ENCODE data around the gene OAS2. TPM values are rescaled to one million over a fixed set of nuclear protein-coding genes. Genes with fewer than 3 reads are reported as not detected.
"Not testable (repeated sequence)": the region's sequence is repeated elsewhere in the genome, so short reads cannot be mapped to it uniquely, and the experiment has no call there.

OAS2 gene
- total RNA-seq, 1 experiment from 2014 or later: 0.25 TPM

DNA sequence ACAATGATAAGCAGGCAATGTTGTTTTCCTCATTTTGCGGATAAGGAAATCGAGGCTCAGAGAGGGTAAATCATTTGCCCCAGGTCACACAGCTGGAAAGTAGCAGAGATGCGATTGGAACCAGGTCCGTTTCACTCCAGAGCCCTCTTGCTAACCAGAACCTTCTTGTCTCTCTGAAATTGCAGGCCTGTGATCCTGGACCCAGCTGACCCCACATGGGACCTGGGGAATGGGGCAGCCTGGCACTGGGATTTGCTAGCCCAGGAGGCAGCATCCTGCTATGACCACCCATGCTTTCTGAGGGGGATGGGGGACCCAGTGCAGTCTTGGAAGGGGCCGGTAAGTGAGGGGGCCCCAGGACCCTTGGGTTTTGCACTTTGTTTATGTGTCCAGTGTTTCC, 30.6 kb upstream of the OAS2 start:
- BruUV-seq (replicated peaks): no TSS peak
- Histone ChIP-seq H3K4me3 (ENCODE audit: low read depth, low read length) (no peak overlapping the region), H3K4me1 (no peaks in the 10 kb centered on the region), H3K36me3 (ENCODE audit: control insufficient read depth, insufficient read depth, low read length) (no peaks in the 10 kb centered on the region), H3K27me3 (replicated peaks; ENCODE audit: control insufficient read depth, insufficient read depth, low read length) (no peaks in the 10 kb centered on the region), H3K9me3 (no peaks in the 10 kb centered on the region)
- no peak for DNase-seq
- Mint-ChIP-seq H3K4me3 (ENCODE audit: unreplicated experiment) (no peak overlapping the region), H3K36me3 (ENCODE audit: insufficient read depth, unreplicated experiment) (no peaks in the 10 kb centered on the region), H3K9me3 (ENCODE audit: unreplicated experiment) (no peaks in the 10 kb centered on the region), H3K27me3 (ENCODE audit: insufficient read depth, unreplicated experiment) (no peaks in the 10 kb centered on the region), H3K27ac (ENCODE audit: unreplicated experiment) (no peak overlapping the region), H3K4me1 (ENCODE audit: low read depth, unreplicated experiment) (no peaks in the 10 kb centered on the region)
- intact Hi-C loops (cut with micrococcal nuclease; ENCODE audit: unreplicated experiment): no loop called here
- ChIA-PET POLR2A (no interaction called here), CTCF (no interaction called here)
- TF ChIP-seq CTCF (IDR thresholded peaks at IDR 0.05; ENCODE audit: insufficient read depth in 1 of 2, low read depth in 1 of 2, low read length in 1 of 2, severe bottlenecking in 1 of 2, unreplicated experiment in 1 of 2): no peak

DNA sequence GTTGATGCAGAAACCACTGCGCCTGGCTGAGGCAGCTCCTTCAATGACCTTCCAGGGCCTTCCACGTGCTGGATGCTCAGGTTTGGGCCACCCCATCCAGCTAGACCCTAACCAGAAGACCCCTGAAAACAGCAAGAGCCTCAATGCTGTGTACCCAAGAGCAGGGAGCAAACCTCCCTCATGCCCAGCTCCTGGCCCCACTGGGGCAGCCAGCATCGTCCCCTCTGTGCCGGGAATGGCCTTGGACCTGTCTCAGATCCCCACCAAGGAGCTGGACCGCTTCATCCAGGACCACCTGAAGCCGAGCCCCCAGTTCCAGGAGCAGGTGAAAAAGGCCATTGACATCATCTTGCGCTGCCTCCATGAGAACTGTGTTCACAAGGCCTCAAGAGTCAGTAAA, 29.5 kb upstream of the OAS2 start:
- no peak overlapping the region for H3K27ac Mint-ChIP-seq (ENCODE audit: unreplicated experiment)
- no peaks in the 10 kb centered on the region for H3K9me3 Mint-ChIP-seq (ENCODE audit: unreplicated experiment)
- BruUV-seq (replicated peaks): no TSS peak
- DNase-seq: no peak
- POLR2A ChIA-PET: no interaction called here
- no peak overlapping the region for H3K4me3 Mint-ChIP-seq (ENCODE audit: unreplicated experiment)
- H3K4me1 Mint-ChIP-seq (ENCODE audit: low read depth, unreplicated experiment): no peaks in the 10 kb centered on the region
- no peaks in the 10 kb centered on the region for H3K36me3 Mint-ChIP-seq (ENCODE audit: insufficient read depth, unreplicated experiment)
- H3K27me3 Mint-ChIP-seq (ENCODE audit: insufficient read depth, unreplicated experiment): no peaks in the 10 kb centered on the region
- intact Hi-C loops (cut with micrococcal nuclease; ENCODE audit: unreplicated experiment): no loop called here
- Histone ChIP-seq H3K4me1 (no peaks in the 10 kb centered on the region), H3K27me3 (replicated peaks; ENCODE audit: control insufficient read depth, insufficient read depth, low read length) (no peaks in the 10 kb centered on the region), H3K4me3 (ENCODE audit: low read depth, low read length) (no peak overlapping the region), H3K36me3 (ENCODE audit: control insufficient read depth, insufficient read depth, low read length) (no peaks in the 10 kb centered on the region), H3K9me3 (no peaks in the 10 kb centered on the region)
- CTCF ChIA-PET: no interaction called here
- no peak for TF ChIP-seq CTCF (IDR thresholded peaks at IDR 0.05; ENCODE audit: insufficient read depth in 1 of 2, low read depth in 1 of 2, low read length in 1 of 2, severe bottlenecking in 1 of 2, unreplicated experiment in 1 of 2)

DNA sequence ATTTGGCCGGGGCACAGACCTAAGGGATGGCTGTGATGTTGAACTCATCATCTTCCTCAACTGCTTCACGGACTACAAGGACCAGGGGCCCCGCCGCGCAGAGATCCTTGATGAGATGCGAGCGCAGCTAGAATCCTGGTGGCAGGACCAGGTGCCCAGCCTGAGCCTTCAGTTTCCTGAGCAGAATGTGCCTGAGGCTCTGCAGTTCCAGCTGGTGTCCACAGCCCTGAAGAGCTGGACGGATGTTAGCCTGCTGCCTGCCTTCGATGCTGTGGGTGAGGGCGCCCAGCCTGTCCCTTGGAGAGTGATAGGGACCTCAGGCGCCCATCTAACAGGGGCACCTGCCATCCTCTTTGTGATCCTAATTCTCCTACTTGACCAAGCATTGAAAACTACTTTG, 27.6 kb upstream of the OAS2 start:
- H3K27me3 ChIP-seq (replicated peaks; ENCODE audit: control insufficient read depth, insufficient read depth, low read length): no peaks in the 10 kb centered on the region
- DNase-seq: no peak
- Mint-ChIP-seq H3K27ac (ENCODE audit: unreplicated experiment) (no peak overlapping the region), H3K27me3 (ENCODE audit: insufficient read depth, unreplicated experiment) (no peaks in the 10 kb centered on the region), H3K9me3 (ENCODE audit: unreplicated experiment) (no peaks in the 10 kb centered on the region), H3K36me3 (ENCODE audit: insufficient read depth, unreplicated experiment) (no peaks in the 10 kb centered on the region), H3K4me3 (ENCODE audit: unreplicated experiment) (no peak overlapping the region), H3K4me1 (ENCODE audit: low read depth, unreplicated experiment) (no peaks in the 10 kb centered on the region)
- no peak for TF ChIP-seq CTCF (IDR thresholded peaks at IDR 0.05; ENCODE audit: insufficient read depth in 1 of 2, low read depth in 1 of 2, low read length in 1 of 2, severe bottlenecking in 1 of 2, unreplicated experiment in 1 of 2)
- no TSS peak for BruUV-seq (replicated peaks)
- intact Hi-C loops (cut with micrococcal nuclease; ENCODE audit: unreplicated experiment): no loop called here
- CTCF ChIA-PET: no interaction called here
- H3K9me3 ChIP-seq: no peaks in the 10 kb centered on the region
- H3K4me1 ChIP-seq: no peaks in the 10 kb centered on the region
- no peaks in the 10 kb centered on the region for H3K36me3 ChIP-seq (ENCODE audit: control insufficient read depth, insufficient read depth, low read length)
- H3K4me3 ChIP-seq (ENCODE audit: low read depth, low read length): no peak overlapping the region
- POLR2A ChIA-PET: no interaction called here

- H3K4me1 ChIP-seq; H3K27me3 Mint-ChIP-seq (ENCODE audit: insufficient read depth, unreplicated experiment); DNase-seq; POLR2A ChIA-PET; H3K9me3 ChIP-seq; H3K36me3 Mint-ChIP-seq (ENCODE audit: insufficient read depth, unreplicated experiment); H3K27ac Mint-ChIP-seq (ENCODE audit: unreplicated experiment); H3K4me3 ChIP-seq (ENCODE audit: low read depth, low read length); H3K27me3 ChIP-seq (replicated peaks; ENCODE audit: control insufficient read depth, insufficient read depth, low read length); H3K4me1 Mint-ChIP-seq (ENCODE audit: low read depth, unreplicated experiment); H3K4me3 Mint-ChIP-seq (ENCODE audit: unreplicated experiment); CTCF ChIA-PET; H3K36me3 ChIP-seq (ENCODE audit: control insufficient read depth, insufficient read depth, low read length); intact Hi-C loops (cut with micrococcal nuclease; ENCODE audit: unreplicated experiment); BruUV-seq (replicated peaks): not testable (repeated sequence)
- H3K9me3 Mint-ChIP-seq (ENCODE audit: unreplicated experiment): peaks cover 23% of the 10 kb centered on the region
Observed at GRCh38 chr12:112957125-112957524, 21.2 kb upstream of the OAS2 start.
